ENCODE data around the gene ZNF784.

ZNF784 gene

DNA sequence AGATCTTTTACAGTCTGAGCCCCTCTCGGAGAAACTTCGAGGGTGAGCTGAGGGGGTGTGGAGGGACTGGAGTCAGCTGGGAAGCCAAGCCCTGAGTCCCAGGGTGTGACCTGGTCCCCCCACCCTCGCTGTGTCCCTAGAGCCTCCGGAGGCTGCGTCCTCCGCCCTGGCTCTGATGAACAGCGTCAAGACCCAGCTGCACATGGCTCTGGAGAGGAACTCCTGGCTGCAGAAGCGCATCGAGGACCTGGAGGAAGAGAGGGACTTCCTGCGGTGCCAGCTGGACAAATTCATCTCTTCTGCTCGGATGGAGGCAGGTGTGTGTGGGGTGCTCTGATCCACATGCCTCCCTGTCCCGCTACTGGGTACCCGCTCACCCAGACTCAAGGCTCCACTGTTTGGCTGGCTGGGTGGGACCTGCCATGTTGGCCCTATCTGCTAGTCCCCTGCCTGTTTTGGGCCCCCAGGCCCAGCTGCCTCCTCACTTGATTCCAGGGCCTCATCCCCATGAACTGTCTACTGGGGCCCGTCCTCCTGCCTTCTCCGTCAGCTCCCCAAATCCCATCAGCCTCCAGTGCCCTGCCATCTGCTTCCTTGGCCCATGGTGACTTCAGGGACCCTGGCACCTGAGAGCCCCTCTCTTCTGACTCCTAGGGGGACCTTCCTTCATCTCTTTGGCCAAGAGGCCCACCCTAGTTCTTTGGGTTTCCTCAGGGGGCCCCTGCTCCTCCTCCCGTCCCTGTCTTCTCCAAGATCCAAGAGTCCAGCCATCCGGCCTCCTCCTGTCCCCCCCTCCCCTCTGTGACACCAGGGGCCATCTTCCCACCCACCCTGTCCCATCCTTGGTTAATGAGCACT, 25.1 kb upstream of the ZNF784 start:
- no peak overlapping the region for H3K27ac ChIP-seq (ENCODE audit: low read length)
- no CpG with 5 or more reads among the region's 17 CpGs for WGBS (ENCODE audit: insufficient coverage, insufficient read length)

GRCh38 chr19:55648585-55649267, 24.4 kb upstream of the ZNF784 start:
- Histone ChIP-seq H3K27me3 (ENCODE audit: control insufficient read depth, insufficient read depth, low read length) (no peaks in the 10 kb centered on the region), H3K27ac (ENCODE audit: low read length) (no peak overlapping the region), H3K4me1 (ENCODE audit: control insufficient read depth, insufficient read depth, low read length) (0 out of 2 replicates have a peak, but pooled peaks cover 3% of the 10 kb centered on the region), H3K9me3 (ENCODE audit: control insufficient read depth, insufficient read depth, low read length) (no peaks in the 10 kb centered on the region), H3K4me3 (ENCODE audit: low read length) (peak overlapping the region; percentile 86; the same call in 1 of the 2 replicates), H3K36me3 (ENCODE audit: control insufficient read depth, insufficient read depth, low read length) (peaks cover 8% of the 10 kb centered on the region)
- no CpG with 5 or more reads among the region's 25 CpGs for WGBS (ENCODE audit: insufficient coverage, insufficient read length)
- no peak for DNase-seq (ENCODE audit: low read depth, low spot score)

More for the DNA sequence above, 25.1 kb upstream of the ZNF784 start:
- H3K9me3 ChIP-seq (ENCODE audit: control insufficient read depth, insufficient read depth, low read length), result no peaks in the 10 kb centered on the region
- H3K36me3 ChIP-seq (ENCODE audit: control insufficient read depth, insufficient read depth, low read length), result peaks cover 8% of the 10 kb centered on the region
- no peak for DNase-seq (ENCODE audit: low read depth, low spot score)
- H3K4me3 ChIP-seq (ENCODE audit: low read length), result no peak overlapping the region
- H3K27me3 ChIP-seq (ENCODE audit: control insufficient read depth, insufficient read depth, low read length), result no peaks in the 10 kb centered on the region
- H3K4me1 ChIP-seq (ENCODE audit: control insufficient read depth, insufficient read depth, low read length), result 0 out of 2 replicates have a peak, but pooled peaks cover 3% of the 10 kb centered on the region

- H3K9me3 ChIP-seq (ENCODE audit: control insufficient read depth, insufficient read depth, low read length), result no peaks in the 10 kb centered on the region
- H3K36me3 ChIP-seq (ENCODE audit: control insufficient read depth, insufficient read depth, low read length), result peaks cover 8% of the 10 kb centered on the region
- no CpG with 5 or more reads among the region's 87 CpGs for WGBS (ENCODE audit: insufficient coverage, insufficient read length)
- DNase-seq (ENCODE audit: low read depth, low spot score), result no peak
- H3K27ac ChIP-seq (ENCODE audit: low read length), result no peak within 1 kb of the TSS
- peak within 1 kb of the TSS; percentile 86 for H3K4me3 ChIP-seq (ENCODE audit: low read length)
- no peaks in the 10 kb centered on the region for H3K27me3 ChIP-seq (ENCODE audit: control insufficient read depth, insufficient read depth, low read length)
- H3K4me1 ChIP-seq (ENCODE audit: control insufficient read depth, insufficient read depth, low read length), result 0 out of 2 replicates have a peak, but pooled peaks cover 3% of the 10 kb centered on the region
Measured at GRCh38 chr19:55647732-55648584, 23.6 kb upstream of the ZNF784 start, which contains the start of gene CCDC106. Gene CCDC106, plus strand, starts transcription at chr19:55648212. Its CDS starts 835 bp downstream, at chr19:55649047.

DNA sequence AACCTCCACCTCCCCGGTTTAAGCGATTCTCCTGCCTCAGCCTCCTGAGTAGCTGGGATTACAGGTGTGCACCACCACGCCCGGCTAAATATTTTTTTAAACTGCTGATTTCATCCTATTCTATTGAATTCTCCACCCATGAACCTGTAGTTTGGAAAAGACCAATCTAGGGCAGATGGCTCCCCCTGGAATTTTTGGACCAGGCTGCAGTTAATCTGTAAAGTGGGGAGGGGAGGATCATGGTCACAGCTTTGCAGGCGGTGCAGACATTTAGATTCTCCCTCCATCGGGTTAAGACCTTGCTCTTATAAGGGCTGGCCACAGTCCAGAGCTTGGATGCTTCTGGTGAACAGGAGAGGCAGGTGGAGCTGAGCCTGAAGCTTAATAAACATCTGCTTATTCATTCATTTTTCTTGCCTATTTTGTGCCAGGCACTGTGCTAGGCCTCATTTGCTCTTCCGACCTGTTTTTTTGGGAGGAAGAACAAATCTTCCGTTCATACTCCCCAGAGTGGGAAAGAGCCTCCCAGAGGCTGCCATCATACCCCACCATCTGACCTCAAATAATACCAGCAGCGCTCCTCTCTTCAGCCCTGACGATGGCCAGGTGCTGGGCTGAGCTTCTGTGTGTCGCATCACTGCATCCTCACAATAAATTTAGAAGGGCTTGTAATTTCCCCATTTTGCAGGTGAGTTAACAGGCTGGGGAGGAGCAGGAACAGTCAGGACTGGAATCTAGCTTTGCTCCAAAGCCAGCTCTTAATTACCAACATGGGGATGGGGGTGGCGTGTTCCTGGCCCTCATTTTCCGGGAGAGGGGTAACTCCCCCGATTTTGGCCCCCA, 22.7 kb upstream of the ZNF784 start:
- no peaks in the 10 kb centered on the region for H3K9me3 ChIP-seq (ENCODE audit: control insufficient read depth, insufficient read depth, low read length)
- no peak overlapping the region for H3K27ac ChIP-seq (ENCODE audit: low read length)
- H3K27me3 ChIP-seq (ENCODE audit: control insufficient read depth, insufficient read depth, low read length), result no peaks in the 10 kb centered on the region
- 0 out of 2 replicates have a peak, but pooled peaks cover 3% of the 10 kb centered on the region for H3K4me1 ChIP-seq (ENCODE audit: control insufficient read depth, insufficient read depth, low read length)
- DNase-seq (ENCODE audit: low read depth, low spot score), result no peak
- H3K4me3 ChIP-seq (ENCODE audit: low read length), result peak overlapping the region; percentile 86; the same call in 1 of the 2 replicates
- no CpG with 5 or more reads among the region's 14 CpGs for WGBS (ENCODE audit: insufficient coverage, insufficient read length)
- peaks cover 8% of the 10 kb centered on the region for H3K36me3 ChIP-seq (ENCODE audit: control insufficient read depth, insufficient read depth, low read length)

DNA sequence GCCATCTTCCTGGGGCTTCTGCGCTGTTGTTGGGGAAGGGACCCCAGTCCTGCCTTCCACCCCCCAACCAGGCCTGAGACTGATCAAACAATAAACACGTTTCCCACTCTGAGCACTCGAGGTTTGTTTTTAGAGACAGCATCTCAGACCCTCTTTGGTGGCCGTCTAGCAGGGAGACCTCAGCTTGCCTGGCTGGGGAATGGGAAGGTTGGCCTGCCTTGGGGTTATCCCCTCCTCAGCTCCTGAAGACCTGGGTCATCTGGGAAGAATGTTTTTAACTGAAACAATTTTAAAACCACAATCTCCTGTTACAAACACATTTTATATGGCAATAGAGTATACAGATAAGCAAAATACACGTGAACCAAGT, 21.1 kb upstream of the ZNF784 start:
- no peak overlapping the region for H3K4me3 ChIP-seq (ENCODE audit: low read length)
- no peak overlapping the region for H3K27ac ChIP-seq (ENCODE audit: low read length)
- DNase-seq (ENCODE audit: low read depth, low spot score), result no peak
- 0 out of 2 replicates have a peak, but pooled peaks cover 3% of the 10 kb centered on the region for H3K4me1 ChIP-seq (ENCODE audit: control insufficient read depth, insufficient read depth, low read length)
- H3K9me3 ChIP-seq (ENCODE audit: control insufficient read depth, insufficient read depth, low read length), result no peaks in the 10 kb centered on the region
- H3K36me3 ChIP-seq (ENCODE audit: control insufficient read depth, insufficient read depth, low read length), result peaks cover 8% of the 10 kb centered on the region
- H3K27me3 ChIP-seq (ENCODE audit: control insufficient read depth, insufficient read depth, low read length), result no peaks in the 10 kb centered on the region
- no CpG with 5 or more reads among the region's 5 CpGs for WGBS (ENCODE audit: insufficient coverage, insufficient read length)

- no peak overlapping the region; the same call in 1 of the 2 replicates for H3K4me3 ChIP-seq (ENCODE audit: low read length)
- DNase-seq (ENCODE audit: low read depth, low spot score), result no peak
- no CpG with 5 or more reads among the region's 28 CpGs for WGBS (ENCODE audit: insufficient coverage, insufficient read length)
- H3K36me3 ChIP-seq (ENCODE audit: control insufficient read depth, insufficient read depth, low read length), result peaks cover 8% of the 10 kb centered on the region
- H3K4me1 ChIP-seq (ENCODE audit: control insufficient read depth, insufficient read depth, low read length), result 0 out of 2 replicates have a peak, but pooled peaks cover 3% of the 10 kb centered on the region
- no peaks in the 10 kb centered on the region for H3K9me3 ChIP-seq (ENCODE audit: control insufficient read depth, insufficient read depth, low read length)
- H3K27ac ChIP-seq (ENCODE audit: low read length), result no peak overlapping the region
- H3K27me3 ChIP-seq (ENCODE audit: control insufficient read depth, insufficient read depth, low read length), result no peaks in the 10 kb centered on the region
Measured at GRCh38 chr19:55644842-55645511, 20.6 kb upstream of the ZNF784 start.

- H3K4me1 ChIP-seq (ENCODE audit: control insufficient read depth, insufficient read depth, low read length), result 0 out of 2 replicates have a peak, but pooled peaks cover 4% of the 10 kb centered on the region
- peaks cover 8% of the 10 kb centered on the region for H3K36me3 ChIP-seq (ENCODE audit: control insufficient read depth, insufficient read depth, low read length)
- H3K4me3 ChIP-seq (ENCODE audit: low read length), result peak overlapping the region; percentile 82
- no peaks in the 10 kb centered on the region for H3K27me3 ChIP-seq (ENCODE audit: control insufficient read depth, insufficient read depth, low read length)
- no CpG with 5 or more reads among the region's 12 CpGs for WGBS (ENCODE audit: insufficient coverage, insufficient read length)
- no peak for DNase-seq (ENCODE audit: low read depth, low spot score)
- H3K9me3 ChIP-seq (ENCODE audit: control insufficient read depth, insufficient read depth, low read length), result no peaks in the 10 kb centered on the region
- H3K27ac ChIP-seq (ENCODE audit: low read length), result no peak overlapping the region
Measured at GRCh38 chr19:55644191-55644833, 19.9 kb upstream of the ZNF784 start.

DNA sequence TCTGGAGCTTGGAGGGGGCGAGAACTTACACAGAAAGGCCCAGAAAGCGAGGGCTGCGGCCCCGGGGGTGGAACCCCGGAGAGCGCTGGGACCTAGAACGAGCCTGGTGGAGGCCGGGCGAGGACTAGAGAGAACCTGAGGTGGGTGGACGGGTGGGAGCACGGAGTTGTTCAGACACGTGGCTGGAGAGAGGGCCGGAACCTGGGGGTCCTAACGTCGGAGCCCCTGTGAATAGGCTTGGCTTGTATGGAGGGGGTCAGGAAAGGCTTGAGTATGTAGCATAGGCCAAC, 19.5 kb upstream of the ZNF784 start:
- Histone ChIP-seq H3K27me3 (ENCODE audit: control insufficient read depth, insufficient read depth, low read length) (no peaks in the 10 kb centered on the region), H3K9me3 (ENCODE audit: control insufficient read depth, insufficient read depth, low read length) (no peaks in the 10 kb centered on the region), H3K4me1 (ENCODE audit: control insufficient read depth, insufficient read depth, low read length) (0 out of 2 replicates have a peak, but pooled peaks cover 4% of the 10 kb centered on the region), H3K36me3 (ENCODE audit: control insufficient read depth, insufficient read depth, low read length) (peaks cover 8% of the 10 kb centered on the region), H3K4me3 (ENCODE audit: low read length) (peak overlapping the region; percentile 82), H3K27ac (ENCODE audit: low read length) (no peak overlapping the region)
- no CpG with 5 or more reads among the region's 15 CpGs for WGBS (ENCODE audit: insufficient coverage, insufficient read length)
- no peak for DNase-seq (ENCODE audit: low read depth, low spot score)
